Neural progenitor cell (in vitro differentiated cells): Measurements from ENCODE around the gene PCSK5. TPM values are rescaled to one million over a fixed set of nuclear protein-coding genes. Genes with fewer than 3 reads are reported as not detected.

Source experiments
- DNase-seq: peaks from one replicate; pipeline ENCODE4 v3.0.0-alpha.2; 2016; ENCODE audit warnings: low spot score
- H2AFZ ChIP-seq: fragments of 200-600 bp; sonication (generic); replicated peaks from 2 replicates; pipeline ENCODE4 v1.6.1; 2016; ENCODE audit warnings: antibody characterized with exemption
- H3F3A ChIP-seq: fragments of 200-600 bp; sonication (generic); 2 replicates; pipeline ENCODE4 v1.6.1; 2016; ENCODE audit warnings: antibody characterized with exemption, low read depth
- H3K27ac ChIP-seq: fragments of 200-600 bp; sonication (generic); 2 replicates; pipeline ENCODE4 v1.5.1; 2016; ENCODE audit warnings: mild to moderate bottlenecking
- H3K27me3 ChIP-seq: fragments of 200-600 bp; sonication (generic); 2 replicates; pipeline ENCODE4 v1.6.1; 2016; ENCODE audit warnings: mild to moderate bottlenecking, moderate library complexity
- H3K36me3 ChIP-seq: fragments of 200-600 bp; sonication (generic); 2 replicates; pipeline ENCODE4 v1.5.1; 2016
- H3K4me1 ChIP-seq: fragments of 200-600 bp; sonication (generic); 2 replicates; pipeline ENCODE4 v1.6.1; 2016; ENCODE audit warnings: mixed run types
- H3K4me2 ChIP-seq: fragments of 200-600 bp; sonication (generic); 2 replicates; pipeline ENCODE4 v1.6.1; 2016
- H3K4me3 ChIP-seq: fragments of 200-600 bp; sonication (generic); 2 replicates; pipeline ENCODE4 v1.5.1; 2016
- H3K79me2 ChIP-seq: fragments of 200-600 bp; sonication (generic); 2 replicates; pipeline ENCODE4 v1.6.1; 2016; ENCODE audit warnings: low read depth
- H3K9ac ChIP-seq: fragments of 200-600 bp; sonication (generic); 2 replicates; pipeline ENCODE4 v1.6.1; 2016
- H3K9me3 ChIP-seq: fragments of 200-600 bp; sonication (generic); 2 replicates; pipeline ENCODE4 v1.5.1; 2016; ENCODE audit warnings: low read depth
- H4K20me1 ChIP-seq: fragments of 200-600 bp; sonication (generic); 2 replicates; pipeline ENCODE4 v1.6.1; 2016; ENCODE audit warnings: low read depth
- H3K27ac Mint-ChIP-seq: 3 replicates; pipeline ENCODE4 v1.8.0; 2021; ENCODE audit warnings: mixed read lengths
- H3K27me3 Mint-ChIP-seq: 2 replicates; pipeline ENCODE4 v1.8.0; 2022; ENCODE audit warnings: low read depth, mild to moderate bottlenecking, inconsistent platforms, moderate library complexity, mixed read lengths; ENCODE audit not compliant: insufficient read depth
- H3K36me3 Mint-ChIP-seq: 3 replicates; pipeline ENCODE4 v1.8.0; 2021; ENCODE audit warnings: mixed read lengths
- H3K4me1 Mint-ChIP-seq: 3 replicates; pipeline ENCODE4 v1.8.0; 2021; ENCODE audit warnings: mixed read lengths
- H3K4me3 Mint-ChIP-seq: 3 replicates; pipeline ENCODE4 v1.8.0; 2021; ENCODE audit warnings: mild to moderate bottlenecking, moderate library complexity, mixed read lengths
- H3K9me3 Mint-ChIP-seq: 3 replicates; pipeline ENCODE4 v1.8.0; 2020; ENCODE audit warnings: mixed read lengths
- EZH2 ChIP-seq: fragments of 200-600 bp; sonication (generic); IDR thresholded peaks from 2 replicates; pipeline ENCODE4 v1.6.1; 2017; ENCODE audit warnings: antibody characterized with exemption, mild to moderate bottlenecking, moderate library complexity
- EZH2phosphoT487 ChIP-seq: fragments of 200-600 bp; sonication (generic); IDR thresholded peaks from 2 replicates; pipeline ENCODE4 v1.6.1; 2017; ENCODE audit warnings: antibody characterized with exemption
- total RNA-seq: library from RNA; depleted of rRNA; stranded (reverse); fragments of >200 nt; gene quantifications from 2 replicates; pipeline ENCODE4 v1.2.3, GENCODE V29; 2015; ENCODE audit warnings: low replicate concordance
- TF ChIP-seq, protein P1 (sequence below): fragments of 200-600 bp; sonication (generic); IDR thresholded peaks from 2 replicates; pipeline ENCODE4 v1.5.1; 2017; ENCODE audit warnings: antibody characterized with exemption, mild to moderate bottlenecking

PCSK5 gene
- total RNA-seq, 1 donor from 2014 or later = 23.4 TPM

DNA sequence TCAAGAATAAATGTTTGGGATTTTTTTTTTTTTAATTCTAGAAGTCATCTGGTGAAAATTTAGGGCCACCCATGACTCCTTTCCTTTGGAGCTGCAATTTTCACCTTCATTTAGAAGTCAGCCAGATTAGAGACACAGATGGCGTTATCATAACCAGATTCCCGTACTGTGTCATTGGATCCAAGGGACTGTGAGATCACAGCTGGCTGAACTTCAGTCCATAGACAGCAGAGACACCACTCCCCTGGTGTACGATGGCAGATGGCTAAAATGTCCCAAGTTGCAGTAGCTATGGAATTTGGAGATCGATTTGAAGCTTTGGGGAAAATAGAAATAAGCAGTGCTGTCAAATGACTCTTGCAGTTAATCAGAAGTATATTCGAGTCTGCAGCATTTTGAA, 287.5 kb downstream of the PCSK5 start:
- DNase-seq = no peak
- Histone ChIP-seq H3K9ac (no peak overlapping the region), H3K4me2 (no peak overlapping the region), H3K27me3 (no peaks in the 10 kb centered on the region), H4K20me1 (no peaks in the 10 kb centered on the region), H3K4me3 (no peak overlapping the region), H3K36me3 (peaks cover 3% of the 10 kb centered on the region), H3K79me2 (no peaks in the 10 kb centered on the region), H2AFZ (no peak overlapping the region), H3K4me1 (peaks cover 5% of the 10 kb centered on the region), H3K9me3 (no peaks in the 10 kb centered on the region), H3F3A (no peaks in the 10 kb centered on the region), H3K27ac (no peak overlapping the region)
- peaks cover 43% of the 10 kb centered on the region for H3K36me3 Mint-ChIP-seq
- peaks cover 2% of the 10 kb centered on the region for H3K27me3 Mint-ChIP-seq
- no peak overlapping the region for H3K27ac Mint-ChIP-seq
- TF ChIP-seq, protein P1, sequence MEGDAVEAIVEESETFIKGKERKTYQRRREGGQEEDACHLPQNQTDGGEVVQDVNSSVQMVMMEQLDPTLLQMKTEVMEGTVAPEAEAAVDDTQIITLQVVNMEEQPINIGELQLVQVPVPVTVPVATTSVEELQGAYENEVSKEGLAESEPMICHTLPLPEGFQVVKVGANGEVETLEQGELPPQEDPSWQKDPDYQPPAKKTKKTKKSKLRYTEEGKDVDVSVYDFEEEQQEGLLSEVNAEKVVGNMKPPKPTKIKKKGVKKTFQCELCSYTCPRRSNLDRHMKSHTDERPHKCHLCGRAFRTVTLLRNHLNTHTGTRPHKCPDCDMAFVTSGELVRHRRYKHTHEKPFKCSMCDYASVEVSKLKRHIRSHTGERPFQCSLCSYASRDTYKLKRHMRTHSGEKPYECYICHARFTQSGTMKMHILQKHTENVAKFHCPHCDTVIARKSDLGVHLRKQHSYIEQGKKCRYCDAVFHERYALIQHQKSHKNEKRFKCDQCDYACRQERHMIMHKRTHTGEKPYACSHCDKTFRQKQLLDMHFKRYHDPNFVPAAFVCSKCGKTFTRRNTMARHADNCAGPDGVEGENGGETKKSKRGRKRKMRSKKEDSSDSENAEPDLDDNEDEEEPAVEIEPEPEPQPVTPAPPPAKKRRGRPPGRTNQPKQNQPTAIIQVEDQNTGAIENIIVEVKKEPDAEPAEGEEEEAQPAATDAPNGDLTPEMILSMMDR = no peak
- TF ChIP-seq EZH2 (no peak), EZH2phosphoT487 (no peak)
- peaks cover 21% of the 10 kb centered on the region for H3K4me1 Mint-ChIP-seq
- no peak overlapping the region for H3K4me3 Mint-ChIP-seq
- H3K9me3 Mint-ChIP-seq = peaks cover 3% of the 10 kb centered on the region

DNA sequence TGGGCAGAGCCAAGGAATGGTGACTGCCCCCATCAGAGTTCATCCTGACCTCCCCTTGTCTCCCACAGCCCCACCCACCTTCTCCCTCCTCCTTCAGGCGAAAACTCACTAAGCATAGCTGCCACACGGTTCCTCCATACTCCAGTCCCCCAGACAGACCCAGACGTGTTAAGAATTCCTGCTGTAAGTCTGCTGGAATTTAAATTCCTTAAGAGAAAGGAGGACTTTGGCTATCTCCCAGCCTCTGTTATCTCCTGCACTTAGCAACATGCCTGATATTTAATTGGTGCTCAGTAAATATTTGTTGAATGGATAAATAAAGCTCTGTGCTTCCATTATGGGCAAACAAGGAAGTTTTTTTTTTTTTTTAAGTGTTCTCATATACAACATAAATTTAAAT, 290.1 kb downstream of the PCSK5 start:
- H3K4me1 ChIP-seq = peaks cover 5% of the 10 kb centered on the region
- H2AFZ ChIP-seq = no peak overlapping the region
- no peaks in the 10 kb centered on the region for H3K27me3 ChIP-seq
- H3K36me3 ChIP-seq = peaks cover 5% of the 10 kb centered on the region
- peaks cover 52% of the 10 kb centered on the region for H3K36me3 Mint-ChIP-seq
- H4K20me1 ChIP-seq = no peaks in the 10 kb centered on the region
- no peak overlapping the region for H3K9ac ChIP-seq
- no peak overlapping the region for H3K4me3 Mint-ChIP-seq
- H3K4me1 Mint-ChIP-seq = peaks cover 21% of the 10 kb centered on the region
- no peak overlapping the region for H3K4me2 ChIP-seq
- H3K9me3 Mint-ChIP-seq = no peaks in the 10 kb centered on the region
- no peak overlapping the region for H3K27ac Mint-ChIP-seq
- no peak overlapping the region for H3K27ac ChIP-seq
- H3K27me3 Mint-ChIP-seq = no peaks in the 10 kb centered on the region
- DNase-seq = peak; percentile 15
- no peak overlapping the region for H3K4me3 ChIP-seq
- no peaks in the 10 kb centered on the region for H3K79me2 ChIP-seq
- no peaks in the 10 kb centered on the region for H3F3A ChIP-seq
- no peak for TF ChIP-seq EZH2
- TF ChIP-seq EZH2phosphoT487 = no peak
- TF ChIP-seq, protein P1 = no peak
- no peaks in the 10 kb centered on the region for H3K9me3 ChIP-seq

DNA sequence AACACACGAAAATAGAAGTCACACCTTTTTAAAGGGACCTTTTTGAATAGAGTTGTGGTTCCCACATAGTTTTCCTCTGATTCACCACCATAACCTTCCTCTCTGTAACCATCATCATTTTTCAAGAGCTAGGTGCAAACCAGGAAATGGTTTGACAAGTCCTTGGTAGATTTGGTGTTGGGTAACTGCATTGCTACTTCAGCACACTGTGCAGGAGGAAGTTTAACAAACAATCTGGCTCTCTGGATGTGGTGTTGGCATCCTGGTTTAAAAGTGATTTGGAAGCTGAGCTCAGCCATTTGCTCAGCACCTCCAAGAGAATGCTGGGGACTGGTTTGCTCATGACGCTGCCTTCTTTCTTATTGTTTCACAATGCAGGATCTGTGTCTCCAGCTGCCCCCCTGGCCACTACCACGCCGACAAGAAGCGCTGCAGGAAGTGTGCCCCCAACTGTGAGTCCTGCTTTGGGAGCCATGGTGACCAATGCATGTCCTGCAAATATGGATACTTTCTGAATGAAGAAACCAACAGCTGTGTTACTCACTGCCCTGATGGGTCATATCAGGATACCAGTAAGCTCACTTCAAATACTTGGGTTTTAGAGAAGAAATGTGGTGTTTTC, 290.7 kb downstream of the PCSK5 start:
- H3K4me3 ChIP-seq = no peak overlapping the region
- H3K27ac ChIP-seq = no peak overlapping the region
- H2AFZ ChIP-seq = no peak overlapping the region
- no peaks in the 10 kb centered on the region for H3F3A ChIP-seq
- TF ChIP-seq EZH2 (no peak), EZH2phosphoT487 (no peak)
- TF ChIP-seq, protein P1 = no peak
- Mint-ChIP-seq H3K36me3 (peaks cover 48% of the 10 kb centered on the region), H3K4me1 (peaks cover 21% of the 10 kb centered on the region), H3K27ac (peak overlapping the region; percentile 72), H3K4me3 (no peak overlapping the region), H3K9me3 (no peaks in the 10 kb centered on the region), H3K27me3 (no peaks in the 10 kb centered on the region)
- no peaks in the 10 kb centered on the region for H3K79me2 ChIP-seq
- no peak overlapping the region for H3K4me2 ChIP-seq
- H4K20me1 ChIP-seq = no peaks in the 10 kb centered on the region
- no peak overlapping the region for H3K9ac ChIP-seq
- no peaks in the 10 kb centered on the region for H3K9me3 ChIP-seq
- H3K27me3 ChIP-seq = no peaks in the 10 kb centered on the region
- no peak for DNase-seq
- H3K36me3 ChIP-seq = peaks cover 7% of the 10 kb centered on the region
- peaks cover 5% of the 10 kb centered on the region for H3K4me1 ChIP-seq
